Uterus (tissue), 2 donors: ENCODE measurements around the gene MIPOL1.
"Not testable (repeated sequence)": the region's sequence is repeated elsewhere in the genome, so short reads cannot be mapped to it uniquely, and the experiment has no call there.

ENCODE experiments used
- CTCF ChIP-seq, 4 experiments: fragments of 200-600 bp in 2 of 4; fragments of 450-650 bp in 2 of 4; sonication (generic) in 2 of 4; IDR thresholded peaks; one replicate each; pipeline ENCODE4 v1.5.1; 2016 to 2019; ENCODE audit warnings: antibody characterized with exemption in 4 of 4, mild to moderate bottlenecking in 2 of 4, moderate library complexity in 1 of 4
- POLR2A ChIP-seq, 2 donors: fragments of 450-650 bp; IDR thresholded peaks; one replicate each; pipeline ENCODE4 v1.6.1; 2016; ENCODE audit warnings: antibody characterized with exemption in 2 of 2, mild to moderate bottlenecking in 1 of 2, moderate library complexity in 1 of 2

DNA sequence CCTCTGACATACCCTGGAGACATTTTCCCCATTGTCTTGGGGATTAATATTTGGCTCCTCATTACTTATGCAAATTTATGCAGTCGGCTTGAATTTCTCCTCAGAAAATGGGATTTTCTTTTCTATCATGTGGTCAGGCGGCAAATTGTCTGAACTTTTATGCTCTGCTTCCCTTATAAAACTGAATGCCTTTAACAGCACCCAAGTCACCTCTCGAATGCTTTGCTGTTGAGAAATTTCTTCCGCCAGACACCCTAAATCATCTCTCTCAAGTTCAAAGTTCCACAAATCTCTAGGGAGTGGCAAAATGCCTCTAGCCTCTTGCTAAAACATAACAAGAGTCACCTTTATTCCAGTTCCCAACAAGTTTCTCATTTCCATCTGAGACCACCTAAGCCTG, 27.9 kb downstream of the MIPOL1 start:
- not testable (repeated sequence) for TF ChIP-seq CTCF, POLR2A (IDR thresholded peaks at IDR 0.05)
